ENCODE data around the gene SPRED1.

GRCh38 chr15:38367476-38367875, 114.8 kb downstream of the SPRED1 start:
- TF ChIP-seq GABPA (IDR thresholded peaks at IDR 0.05; ENCODE audit: low read depth) (no peak), CTCF (IDR thresholded peaks at IDR 0.05; ENCODE audit: insufficient read depth, low read length) (no peak), POLR2AphosphoS5 (IDR thresholded peaks at IDR 0.05; ENCODE audit: low read depth) (no peak), SPI1 (IDR thresholded peaks at IDR 0.05; ENCODE audit: borderline replicate concordance, low read depth) (no peak)
- TF ChIP-seq, protein P1, sequence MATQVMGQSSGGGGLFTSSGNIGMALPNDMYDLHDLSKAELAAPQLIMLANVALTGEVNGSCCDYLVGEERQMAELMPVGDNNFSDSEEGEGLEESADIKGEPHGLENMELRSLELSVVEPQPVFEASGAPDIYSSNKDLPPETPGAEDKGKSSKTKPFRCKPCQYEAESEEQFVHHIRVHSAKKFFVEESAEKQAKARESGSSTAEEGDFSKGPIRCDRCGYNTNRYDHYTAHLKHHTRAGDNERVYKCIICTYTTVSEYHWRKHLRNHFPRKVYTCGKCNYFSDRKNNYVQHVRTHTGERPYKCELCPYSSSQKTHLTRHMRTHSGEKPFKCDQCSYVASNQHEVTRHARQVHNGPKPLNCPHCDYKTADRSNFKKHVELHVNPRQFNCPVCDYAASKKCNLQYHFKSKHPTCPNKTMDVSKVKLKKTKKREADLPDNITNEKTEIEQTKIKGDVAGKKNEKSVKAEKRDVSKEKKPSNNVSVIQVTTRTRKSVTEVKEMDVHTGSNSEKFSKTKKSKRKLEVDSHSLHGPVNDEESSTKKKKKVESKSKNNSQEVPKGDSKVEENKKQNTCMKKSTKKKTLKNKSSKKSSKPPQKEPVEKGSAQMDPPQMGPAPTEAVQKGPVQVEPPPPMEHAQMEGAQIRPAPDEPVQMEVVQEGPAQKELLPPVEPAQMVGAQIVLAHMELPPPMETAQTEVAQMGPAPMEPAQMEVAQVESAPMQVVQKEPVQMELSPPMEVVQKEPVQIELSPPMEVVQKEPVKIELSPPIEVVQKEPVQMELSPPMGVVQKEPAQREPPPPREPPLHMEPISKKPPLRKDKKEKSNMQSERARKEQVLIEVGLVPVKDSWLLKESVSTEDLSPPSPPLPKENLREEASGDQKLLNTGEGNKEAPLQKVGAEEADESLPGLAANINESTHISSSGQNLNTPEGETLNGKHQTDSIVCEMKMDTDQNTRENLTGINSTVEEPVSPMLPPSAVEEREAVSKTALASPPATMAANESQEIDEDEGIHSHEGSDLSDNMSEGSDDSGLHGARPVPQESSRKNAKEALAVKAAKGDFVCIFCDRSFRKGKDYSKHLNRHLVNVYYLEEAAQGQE (IDR thresholded peaks at IDR 0.05; ENCODE audit: insufficient replicate concordance, low read depth), result no peak

Data from HL-60 (cell line).